GM19351 (cell line): ENCODE data around the gene CBARP.

Experiments used
- ATAC-seq: cut with Tn5 transposase; IDR thresholded peaks from one replicate; pipeline ENCODE4 v1.9.1; 2021; ENCODE audit warnings: mild to moderate bottlenecking, moderate library complexity; ENCODE audit not compliant: unreplicated experiment

The CBARP gene

DNA sequence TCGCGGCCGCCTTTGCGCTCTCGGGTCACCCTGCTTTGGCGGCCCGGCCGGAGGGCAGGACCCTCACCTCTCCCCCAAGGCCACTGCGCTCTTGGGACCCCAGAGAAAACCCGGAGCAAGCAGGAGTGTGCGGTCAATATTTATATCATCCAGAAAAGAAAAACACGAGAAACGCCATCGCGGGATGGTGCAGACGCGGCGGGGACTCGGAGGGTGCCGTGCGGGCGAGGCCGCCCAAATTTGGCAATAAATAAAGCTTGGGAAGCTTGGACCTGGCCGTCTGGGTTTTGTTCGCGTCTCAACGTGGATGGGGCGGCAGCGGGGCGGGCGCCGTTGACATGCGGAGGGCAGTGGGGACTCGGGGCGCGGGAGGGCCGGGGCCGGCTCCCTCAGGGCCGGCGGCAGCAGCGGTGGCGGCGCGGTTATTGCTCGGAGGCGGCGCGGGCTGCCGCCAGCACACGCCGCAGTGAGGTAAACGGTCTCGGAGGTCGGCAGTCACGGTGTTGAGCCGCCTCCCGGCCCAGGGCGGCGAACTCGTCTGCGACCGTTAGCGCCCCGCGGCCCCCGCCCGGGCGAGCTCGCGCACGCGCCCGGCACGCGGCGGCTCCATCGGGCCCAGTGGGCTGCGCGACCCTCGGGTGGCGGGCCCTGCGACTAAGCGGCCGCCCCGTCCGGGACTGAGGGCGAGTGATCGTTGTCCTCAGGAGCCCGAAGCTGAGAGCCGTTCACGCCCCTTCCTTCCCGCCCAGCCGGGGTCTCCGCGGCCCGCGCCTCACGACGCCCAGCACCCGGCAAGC, 9.4 kb downstream of the CBARP start:
- ATAC-seq: no peak

DNA sequence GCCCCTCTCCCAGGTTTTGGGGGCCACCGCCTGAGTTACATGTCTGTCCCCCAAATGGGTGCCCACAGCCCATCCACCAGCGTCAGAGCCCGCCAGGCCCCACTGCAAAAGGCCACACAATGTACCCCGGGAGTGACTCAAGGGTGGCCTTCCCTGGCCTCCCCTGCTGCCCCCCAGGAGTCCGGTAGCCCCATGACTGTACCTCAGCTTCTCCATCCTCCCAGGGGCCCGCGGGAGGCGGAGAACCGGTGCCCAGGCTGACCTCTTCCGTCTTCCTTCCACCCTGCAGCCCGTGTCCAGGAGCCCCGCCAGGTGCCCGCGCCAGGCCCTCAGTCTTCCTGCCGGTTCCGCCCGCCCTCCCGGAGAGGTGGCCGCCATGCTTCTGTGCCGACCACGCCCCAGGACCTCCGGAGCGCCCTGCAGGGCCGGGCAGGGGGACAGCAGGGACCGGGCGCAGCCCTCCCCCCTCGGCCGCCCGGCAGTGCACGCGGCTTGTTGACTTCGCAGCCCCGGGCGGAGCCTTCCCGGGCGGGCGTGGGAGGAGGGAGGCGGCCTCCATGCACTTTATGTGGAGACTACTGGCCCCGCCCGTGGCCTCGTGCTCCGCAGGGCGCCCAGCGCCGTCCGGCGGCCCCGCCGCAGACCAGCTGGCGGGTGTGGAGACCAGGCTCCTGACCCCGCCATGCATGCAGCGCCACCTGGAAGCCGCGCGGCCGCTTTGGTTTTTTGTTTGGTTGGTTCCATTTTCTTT, 10.3 kb downstream of the CBARP start:
- ATAC-seq: no peak

DNA sequence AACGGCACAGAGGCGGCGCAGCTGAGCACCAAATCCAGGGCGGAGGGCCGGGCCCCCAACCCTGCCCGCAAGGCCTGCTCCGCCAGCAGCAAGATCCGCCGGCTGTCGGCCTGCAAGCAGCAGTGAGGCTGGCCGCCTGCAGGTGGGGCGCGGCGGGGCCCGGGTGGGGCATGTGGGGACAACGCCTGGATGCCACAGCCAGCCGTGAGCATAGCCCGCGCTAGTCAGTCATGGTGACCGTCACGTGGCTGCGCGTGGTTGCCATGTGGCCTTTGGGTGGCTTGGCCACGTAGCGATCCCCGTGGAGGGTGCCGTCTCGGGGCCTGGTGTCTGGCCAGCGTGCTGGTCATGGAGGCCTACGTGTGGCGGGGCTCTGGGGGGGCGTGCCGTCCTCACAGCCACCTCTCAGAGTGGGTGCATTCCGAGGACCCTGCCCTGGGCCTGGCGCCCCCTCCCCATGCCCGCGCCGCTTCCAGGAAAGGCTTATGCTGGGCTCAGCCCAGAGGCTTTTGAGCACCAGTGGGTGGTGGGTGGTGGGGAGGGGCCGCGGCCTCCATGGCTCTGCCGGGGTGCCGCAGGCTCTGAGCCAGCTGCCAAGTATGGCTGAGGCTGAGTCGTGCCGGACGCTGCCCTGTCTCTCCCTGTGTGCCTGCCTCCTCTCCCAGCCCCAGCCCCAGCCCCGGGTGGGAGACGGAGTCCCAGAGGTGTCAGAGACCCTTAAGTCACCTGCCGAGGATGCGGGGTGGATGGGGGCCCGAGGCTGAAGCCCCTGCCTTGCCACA, 11.1 kb downstream of the CBARP start:
- ATAC-seq: no peak

DNA sequence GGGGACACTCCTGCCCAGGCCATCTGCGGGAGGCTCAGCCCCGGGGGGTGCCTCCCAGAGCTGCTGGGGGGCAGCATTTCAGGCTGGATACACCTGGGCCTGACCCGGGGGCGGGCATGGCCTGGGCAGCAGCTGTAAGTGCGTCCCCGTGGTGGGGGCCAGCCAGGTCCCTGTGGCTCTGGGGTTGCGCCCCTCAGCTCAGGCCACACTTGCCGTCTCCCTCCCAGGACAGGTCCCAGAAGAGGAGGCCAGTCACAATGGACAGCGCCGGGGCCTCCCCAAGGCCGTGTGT, 11.6 kb downstream of the CBARP start:
- no peak for ATAC-seq

DNA sequence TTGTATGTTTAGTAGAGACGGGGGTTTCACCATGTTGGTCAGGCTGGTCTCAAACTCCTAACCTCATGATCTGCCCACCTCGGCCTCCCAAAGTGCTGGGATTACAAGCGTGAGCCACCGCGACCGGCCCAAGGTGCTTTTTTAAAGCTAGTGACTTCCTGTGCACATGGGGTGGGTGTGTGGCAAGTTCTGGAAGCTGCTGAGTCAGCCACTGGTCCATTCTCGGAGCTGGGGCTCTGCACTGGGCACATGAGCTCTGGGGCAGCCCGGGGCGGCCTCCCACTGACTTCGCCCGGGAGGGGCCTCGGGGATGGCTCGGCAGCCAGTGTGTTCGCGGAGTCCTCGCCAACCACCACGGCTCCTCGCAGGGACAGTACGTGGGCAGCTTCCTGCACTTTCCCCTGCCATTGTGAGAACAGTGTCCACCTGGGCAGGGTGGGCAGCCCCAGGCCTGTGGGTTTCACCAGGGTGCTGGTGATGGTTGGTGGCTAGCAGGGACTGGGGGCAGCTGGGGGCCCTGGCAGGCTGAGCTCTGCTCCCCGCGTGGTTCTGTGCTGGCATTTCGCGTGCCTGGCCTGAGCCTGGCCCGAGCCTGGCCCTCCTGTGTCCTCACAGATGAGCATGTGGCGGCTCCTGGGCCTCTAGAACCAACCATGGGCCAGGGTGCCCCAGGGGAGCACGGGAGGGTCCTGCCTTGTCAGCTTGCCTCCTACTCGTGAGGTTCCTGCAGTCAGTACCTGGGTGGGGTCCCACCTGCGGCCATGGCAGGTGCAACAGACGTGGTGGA, 12.2 kb downstream of the CBARP start:
- ATAC-seq: no peak

DNA sequence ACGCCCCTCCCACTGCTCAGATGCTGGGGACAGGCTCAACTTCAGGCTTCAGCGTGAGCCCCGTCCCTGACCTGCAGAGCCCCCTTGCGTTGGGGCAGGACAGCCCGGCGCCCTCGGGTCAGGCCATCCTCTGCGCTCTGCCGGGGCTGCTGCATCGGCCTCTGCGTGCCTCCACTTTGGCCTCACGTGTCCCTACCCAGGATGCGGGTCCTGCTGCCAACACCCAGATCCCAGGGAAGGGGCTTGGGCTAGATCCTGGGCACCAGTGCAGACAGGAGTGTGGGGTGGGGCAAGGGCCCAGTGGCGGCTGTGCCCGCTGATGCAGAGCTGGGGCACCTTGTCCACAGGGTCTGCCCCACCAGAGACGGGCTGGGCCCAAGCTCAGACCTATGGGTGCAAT, 13.0 kb downstream of the CBARP start:
- no peak for ATAC-seq

DNA sequence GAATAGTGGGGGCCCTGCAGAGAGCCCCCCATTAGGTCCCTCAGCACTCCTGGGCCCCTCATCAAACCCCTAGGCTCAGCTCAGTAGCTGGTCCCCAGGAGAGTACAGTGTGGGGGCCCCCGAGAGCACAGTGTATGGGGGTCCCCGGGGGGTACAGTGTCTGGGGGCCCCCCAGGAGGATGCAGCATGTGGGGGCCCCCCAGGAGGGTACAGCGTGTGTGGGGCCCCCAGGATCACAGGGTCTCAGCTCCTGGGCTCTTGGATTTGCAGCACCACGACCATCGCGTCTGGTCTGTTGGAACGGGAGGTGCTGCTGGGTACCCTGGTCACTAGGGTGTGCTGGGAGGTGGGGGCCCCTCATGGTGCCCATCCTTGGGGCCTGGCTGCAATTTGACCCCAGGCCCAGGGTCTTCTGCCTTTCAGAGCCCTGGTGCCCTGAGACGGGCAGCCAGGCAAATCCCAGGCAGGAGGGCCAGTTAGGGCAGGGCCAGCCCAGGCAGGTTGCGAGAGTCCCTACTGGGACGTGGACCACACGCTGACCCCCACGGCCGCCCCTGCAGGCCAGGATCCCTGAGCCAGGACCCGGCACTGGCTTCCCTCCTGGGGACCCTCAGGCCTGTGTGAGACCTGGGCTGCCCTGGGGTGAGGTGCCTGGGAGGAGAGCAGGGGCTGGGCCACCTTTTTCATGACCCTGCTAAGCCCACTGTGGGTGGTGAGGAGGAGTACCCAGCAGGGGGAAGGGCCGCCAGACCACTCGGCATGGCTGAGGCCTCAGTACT, 13.6 kb downstream of the CBARP start:
- no peak for ATAC-seq

DNA sequence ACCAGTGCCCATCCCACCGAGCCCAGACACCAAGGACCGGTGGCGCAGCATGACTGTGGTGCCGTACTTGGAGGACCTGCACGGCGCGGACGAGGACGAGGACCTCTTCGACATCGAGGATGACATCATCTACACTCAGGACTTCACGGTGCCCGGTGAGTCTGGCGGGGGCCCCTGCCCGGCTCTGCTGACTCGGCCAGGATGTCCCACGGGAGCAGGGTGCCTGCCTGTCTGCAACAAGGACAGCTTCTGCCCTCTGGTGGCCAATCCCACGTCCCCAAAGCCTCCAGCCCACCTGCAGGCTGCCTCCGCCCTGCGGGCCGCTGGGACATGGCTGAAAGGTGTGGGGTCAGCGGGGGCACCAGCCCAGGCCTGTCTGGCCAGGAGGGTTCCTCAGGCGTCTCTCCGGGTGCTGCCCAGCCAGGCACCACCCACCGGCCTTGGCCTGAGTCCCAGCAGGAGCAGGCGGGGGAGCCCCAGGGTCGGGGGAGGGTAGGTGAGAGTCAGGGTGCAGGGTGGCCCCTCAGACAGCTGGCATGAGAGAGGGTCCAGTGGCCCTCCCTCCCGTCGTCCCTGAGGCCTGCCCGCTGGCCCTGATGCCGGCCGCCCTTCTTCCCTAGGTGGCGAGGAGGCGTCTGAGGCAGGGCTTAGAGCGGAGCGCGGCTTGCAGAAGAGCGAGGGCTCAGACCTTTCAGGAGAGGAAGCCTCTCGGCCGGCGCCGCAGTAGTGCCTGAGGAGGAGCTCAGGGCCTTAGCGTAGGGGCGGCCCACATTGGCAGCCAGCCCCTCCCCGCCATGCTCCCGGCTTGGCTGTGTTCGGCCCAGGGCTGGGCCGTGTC, 14.6 kb downstream of the CBARP start:
- no peak for ATAC-seq

DNA sequence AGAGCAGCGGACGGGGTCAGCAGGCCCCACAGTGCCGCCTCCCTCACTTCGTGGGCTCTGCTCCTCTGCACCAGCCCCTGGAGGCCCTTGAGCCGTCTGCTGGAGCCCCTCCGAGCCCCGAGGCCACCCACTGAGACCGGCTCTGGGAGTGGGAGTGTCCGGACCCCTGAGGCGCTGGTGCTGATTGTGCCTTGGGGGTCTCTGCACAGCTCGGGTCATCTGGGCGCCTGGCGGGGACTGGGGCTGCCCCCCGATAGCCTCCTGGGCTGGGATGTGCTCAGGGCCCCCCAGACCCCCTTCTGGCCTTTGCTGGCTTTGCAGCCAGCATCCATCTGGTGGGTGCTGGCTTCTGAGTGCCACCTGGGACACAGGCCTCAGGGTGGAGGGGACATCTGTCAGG, 15.4 kb downstream of the CBARP start:
- no peak for ATAC-seq

DNA sequence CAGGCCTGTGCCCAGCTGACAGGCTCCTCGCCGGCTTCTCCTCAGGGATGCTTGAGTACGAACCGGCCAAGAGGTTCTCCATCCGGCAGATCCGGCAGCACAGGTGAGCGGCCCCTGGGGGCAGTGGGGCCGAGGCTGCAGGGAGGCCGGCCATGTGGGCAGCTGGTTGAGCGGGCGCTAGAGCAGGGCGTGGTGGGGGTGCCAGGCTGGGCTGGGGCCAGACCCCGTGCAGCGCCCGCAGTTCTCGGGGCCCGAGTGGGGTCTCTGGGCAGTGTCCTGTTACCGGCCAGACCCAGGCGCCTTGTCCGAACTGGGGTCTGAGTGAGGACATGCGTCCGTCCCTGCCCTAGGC, 15.9 kb downstream of the CBARP start:
- ATAC-seq: no peak

DNA sequence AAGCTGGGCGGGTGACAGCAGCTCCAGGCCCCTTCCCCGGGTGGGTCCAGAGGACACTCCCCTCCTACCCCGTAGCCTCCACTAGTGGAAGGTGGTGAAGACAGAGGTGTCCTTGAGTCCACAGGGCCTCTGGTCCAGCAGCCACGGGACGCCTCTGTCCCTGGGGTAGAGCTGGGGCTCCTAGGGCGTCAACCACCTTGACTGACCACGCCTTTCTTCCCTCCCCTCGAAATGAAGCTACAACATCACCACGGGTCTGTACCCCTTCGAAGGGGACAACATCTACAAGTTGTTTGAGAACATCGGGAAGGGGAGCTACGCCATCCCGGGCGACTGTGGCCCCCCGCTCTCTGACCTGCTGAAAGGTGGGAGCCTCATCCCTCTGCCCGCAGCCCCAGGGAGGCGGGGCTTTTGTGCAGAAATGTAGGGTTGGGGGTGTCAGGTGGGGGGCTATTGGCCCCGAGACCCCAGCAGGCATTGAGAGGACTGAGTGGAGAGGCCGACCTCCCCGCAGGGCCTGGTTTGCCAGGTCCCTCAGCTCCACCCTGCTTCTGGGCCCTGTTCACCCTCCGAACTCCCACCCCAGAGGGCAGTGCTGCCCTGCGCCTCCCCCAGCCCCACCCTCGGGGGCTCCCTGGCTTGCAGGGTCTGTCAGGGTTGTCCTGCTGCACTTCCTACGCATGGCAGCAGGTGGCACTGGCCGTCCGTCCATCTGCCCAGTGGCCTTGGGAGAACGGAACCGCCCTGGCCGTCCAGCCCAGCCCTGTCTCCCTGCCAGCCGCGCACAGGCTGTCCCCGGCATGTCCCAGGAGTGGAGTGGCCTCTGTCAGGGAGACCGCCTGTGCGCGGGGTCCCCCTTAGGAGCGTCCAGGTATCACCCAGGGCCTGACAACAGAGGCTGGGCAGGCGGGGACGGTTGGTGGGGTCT, 16.6 kb downstream of the CBARP start:
- no peak for ATAC-seq

DNA sequence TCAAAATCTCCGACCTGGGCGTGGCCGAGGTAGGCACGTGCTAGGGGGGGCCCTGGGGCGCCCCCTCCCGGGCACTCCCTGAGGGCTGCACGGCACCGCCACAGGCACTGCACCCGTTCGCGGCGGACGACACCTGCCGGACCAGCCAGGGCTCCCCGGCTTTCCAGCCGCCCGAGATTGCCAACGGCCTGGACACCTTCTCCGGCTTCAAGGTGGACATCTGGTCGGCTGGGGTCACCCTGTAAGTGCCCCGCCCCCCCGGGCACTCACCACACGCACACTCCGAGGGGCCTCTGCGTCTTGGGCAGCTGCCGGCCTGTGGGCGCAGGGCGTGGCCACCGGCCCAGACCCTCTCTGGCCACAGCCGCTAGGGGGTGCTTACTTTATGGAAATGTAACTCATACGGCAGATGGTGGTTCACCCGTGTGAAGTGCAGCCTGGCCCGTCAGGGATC, 17.3 kb downstream of the CBARP start:
- ATAC-seq: no peak

DNA sequence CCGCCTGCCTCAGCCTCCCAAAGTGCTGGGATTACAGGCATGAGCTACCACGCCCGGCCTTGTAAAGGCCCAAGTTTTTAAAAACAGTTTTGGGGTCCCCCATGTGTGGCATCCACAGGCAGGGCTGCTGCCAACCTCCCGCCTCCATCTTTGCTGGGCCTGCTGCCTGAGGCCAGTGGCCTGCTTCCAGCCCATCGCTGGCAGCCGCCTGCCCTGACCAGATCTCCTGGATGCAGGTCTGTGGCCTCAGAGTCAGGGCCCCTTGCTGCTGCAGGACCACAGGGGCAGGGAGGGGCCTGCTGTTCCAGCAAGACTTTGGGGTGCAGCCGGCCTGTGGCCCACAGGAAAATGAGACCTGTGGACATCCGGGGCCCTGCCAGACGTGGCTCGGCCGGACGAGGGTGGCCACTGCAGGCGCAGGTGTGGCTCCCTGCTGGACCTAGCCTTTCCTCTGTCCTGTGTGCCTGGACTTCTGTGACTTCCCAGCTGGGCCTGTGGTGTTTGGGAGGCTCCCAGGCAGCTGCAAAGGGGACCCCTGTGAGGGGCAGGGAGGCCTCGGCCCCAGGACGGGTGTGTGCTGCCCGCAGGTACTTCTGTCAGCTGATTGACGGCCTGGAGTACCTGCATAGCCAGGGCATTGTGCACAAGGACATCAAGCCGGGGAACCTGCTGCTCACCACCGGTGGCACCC, 17.9 kb downstream of the CBARP start:
- no peak for ATAC-seq

DNA sequence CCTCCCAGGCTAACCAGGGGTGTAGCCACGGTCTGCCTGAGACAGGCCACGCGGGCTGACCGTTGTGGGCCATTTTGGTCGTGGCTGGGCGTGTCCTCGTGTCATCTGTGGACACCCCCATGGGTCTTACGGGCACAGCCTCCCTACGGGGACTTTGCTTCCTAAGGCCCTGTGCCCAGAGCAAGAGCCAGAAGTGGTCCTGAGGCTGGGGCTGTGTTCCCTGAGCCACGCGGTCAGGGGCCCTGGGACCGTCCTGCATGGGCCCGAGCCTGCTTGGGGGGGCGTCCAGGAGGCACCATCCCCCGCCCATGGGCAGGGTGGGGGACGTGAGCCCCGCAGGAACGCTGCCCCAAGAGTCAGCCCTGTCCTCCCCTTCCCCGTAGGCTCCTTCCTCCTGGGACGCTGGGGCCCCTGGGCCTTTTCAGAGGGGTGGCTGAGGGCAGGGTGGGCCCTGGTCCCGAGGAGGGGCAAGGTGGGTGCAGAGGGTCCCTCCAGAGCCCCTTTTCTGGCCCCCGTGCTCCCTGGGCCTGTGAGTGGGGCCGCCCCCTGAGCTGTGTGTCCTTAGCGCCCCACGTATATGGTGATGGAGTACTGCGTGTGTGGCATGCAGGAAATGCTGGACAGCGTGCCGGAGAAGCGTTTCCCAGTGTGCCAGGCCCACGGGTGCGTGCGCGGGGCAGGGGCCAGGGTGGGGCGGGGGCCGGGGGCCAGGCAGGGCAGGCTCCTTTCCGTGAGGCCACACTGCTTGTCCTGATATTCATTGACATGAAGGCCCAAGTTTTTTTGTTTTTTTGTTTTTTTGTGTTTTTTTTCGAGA, 18.8 kb downstream of the CBARP start:
- ATAC-seq: no peak

DNA sequence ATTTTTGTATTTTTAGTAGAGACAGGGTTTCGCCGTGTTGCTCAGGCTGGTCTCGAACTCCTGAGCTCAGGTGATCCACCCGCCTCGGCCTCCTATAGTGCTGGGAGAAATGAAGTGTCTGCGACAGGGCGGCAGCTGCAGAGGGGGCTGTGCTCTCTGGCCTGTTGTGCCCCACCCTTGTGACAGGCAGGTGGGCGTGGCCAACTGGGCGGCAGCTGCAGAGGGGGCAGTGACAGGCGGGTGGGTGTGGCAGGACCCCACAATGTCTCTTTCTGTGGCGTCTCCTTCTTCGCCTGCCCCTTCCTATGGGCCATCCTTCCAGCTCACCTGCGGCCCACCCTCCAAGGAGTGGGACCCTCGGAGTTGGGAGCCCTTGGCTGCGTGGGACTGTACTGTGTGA, 20.4 kb downstream of the CBARP start:
- ATAC-seq: no peak

DNA sequence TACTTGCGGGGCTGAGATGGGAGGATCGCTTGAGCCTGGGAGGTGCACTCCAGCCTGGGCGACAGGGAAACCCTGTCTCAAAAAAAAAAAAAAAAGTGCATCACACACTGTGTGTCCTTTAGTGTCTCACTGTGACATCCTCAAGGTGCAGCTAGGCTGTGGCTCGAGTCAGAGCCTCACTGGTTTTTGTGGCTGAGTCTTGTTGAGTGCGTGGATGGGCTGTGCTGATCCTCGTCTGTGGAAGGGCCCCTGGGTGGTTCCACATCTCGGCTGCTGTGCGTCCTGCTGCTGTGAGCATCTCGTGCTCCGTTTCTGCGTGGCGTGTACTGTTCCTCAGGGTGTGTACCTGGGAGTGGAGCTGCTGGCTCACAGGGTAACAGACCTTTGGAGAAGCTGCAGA, 21.0 kb downstream of the CBARP start:
- ATAC-seq: no peak
